Vagina (tissue), 2 donors: ENCODE measurements around the gene PGAM5. TPM values are rescaled to one million over a fixed set of nuclear protein-coding genes. Genes with fewer than 3 reads are reported as not detected.

Experiments
- DNase-seq, 2 donors: peaks; one replicate each; pipeline ENCODE4 v3.0.0-alpha.2; 2017; ENCODE audit errors: extremely low spot score in 2 of 2
- H3K27ac ChIP-seq: fragments of 200-600 bp; sonication (generic); one replicate; pipeline ENCODE4 v1.5.1; 2019
- H3K27me3 ChIP-seq: fragments of 200-600 bp; sonication (generic); one replicate; pipeline ENCODE4 v1.5.1; 2019
- H3K36me3 ChIP-seq, 2 donors: fragments of 200-600 bp; sonication (generic); one replicate each; pipeline ENCODE4 v1.5.1; 2017 to 2019
- H3K4me1 ChIP-seq: fragments of 200-600 bp; sonication (generic); one replicate; pipeline ENCODE4 v1.5.1; 2019
- H3K4me3 ChIP-seq, 2 donors: fragments of 200-600 bp; sonication (generic); 1 replicate in 1 of 2; 2 replicates in 1 of 2; pipeline ENCODE4 v1.5.1; 2016 to 2019
- H3K9me3 ChIP-seq: fragments of 200-600 bp; sonication (generic); one replicate; pipeline ENCODE4 v1.5.1; 2019
- POLR2A ChIP-seq, 2 donors: fragments of 450-650 bp; IDR thresholded peaks; one replicate each; pipeline ENCODE4 v1.6.1; 2017; ENCODE audit warnings: antibody characterized with exemption in 2 of 2, mild to moderate bottlenecking in 2 of 2, moderate library complexity in 2 of 2
- POLR2AphosphoS5 ChIP-seq, 2 donors: sonication (generic); formaldehyde crosslinking; IDR thresholded peaks; one replicate each; pipeline ENCODE4 v1.9.0; 2017; ENCODE audit warnings: antibody characterized with exemption in 2 of 2, mild to moderate bottlenecking in 2 of 2, low read depth in 1 of 2; ENCODE audit not compliant: insufficient read depth in 1 of 2
- intact Hi-C: fragments of 100-400 bp; cut with DNase I; formaldehyde crosslinking; loops from one replicate; pipeline ENCODE4 v1.15.1; 2023
- total RNA-seq: library from RNA; depleted of rRNA; stranded (reverse); fragments of >200 nt; gene quantifications from one replicate; pipeline ENCODE4 v1.2.3, GENCODE V29; 2016
- TF ChIP-seq, protein P1 (sequence below), 3 experiments: fragments of 450-650 bp in 2 of 3; fragments of 200-600 bp in 1 of 3; sonication (generic) in 1 of 3; IDR thresholded peaks; one replicate each; pipeline ENCODE4 v1.5.1; 2017 to 2019; ENCODE audit warnings: antibody characterized with exemption in 3 of 3, mild to moderate bottlenecking in 2 of 3, moderate library complexity in 2 of 3

PGAM5 gene
- total RNA-seq, 1 donor from 2014 or later, result 27.0 TPM

DNA sequence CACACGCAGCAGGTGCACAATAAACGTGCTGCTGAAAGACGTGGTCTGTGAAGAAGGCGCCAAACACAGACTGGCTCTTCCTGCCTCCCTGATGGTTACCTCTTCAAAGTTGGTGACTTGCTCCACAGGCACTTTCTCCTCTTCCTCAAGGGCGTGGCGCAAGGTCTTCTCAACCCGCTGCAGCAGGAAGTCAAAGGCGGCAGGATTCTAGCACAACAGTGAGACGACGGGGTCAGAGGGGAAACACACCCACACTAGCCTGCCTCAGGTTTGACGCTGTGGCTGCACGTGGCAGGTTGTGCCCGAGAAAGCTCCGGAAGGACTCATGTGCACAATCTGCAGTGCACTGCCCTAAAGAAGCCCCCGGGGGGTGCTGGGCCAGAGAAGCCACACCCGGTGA is 38.5 kb upstream of the PGAM5 start:
- no peak for DNase-seq
- Histone ChIP-seq H3K36me3 (peaks cover 5 to 68% of the 10 kb centered on the region in 2 donors), H3K27ac (no peak overlapping the region), H3K4me1 (no peaks in the 10 kb centered on the region), H3K4me3 (no peak overlapping the region), H3K9me3 (no peaks in the 10 kb centered on the region), H3K27me3 (no peaks in the 10 kb centered on the region)
- TF ChIP-seq POLR2A (IDR thresholded peaks at IDR 0.05) (no peak), POLR2AphosphoS5 (IDR thresholded peaks at IDR 0.05; ENCODE audit: insufficient read depth in 1 of 2, low read depth in 1 of 2) (no peak)
- TF ChIP-seq, protein P1, sequence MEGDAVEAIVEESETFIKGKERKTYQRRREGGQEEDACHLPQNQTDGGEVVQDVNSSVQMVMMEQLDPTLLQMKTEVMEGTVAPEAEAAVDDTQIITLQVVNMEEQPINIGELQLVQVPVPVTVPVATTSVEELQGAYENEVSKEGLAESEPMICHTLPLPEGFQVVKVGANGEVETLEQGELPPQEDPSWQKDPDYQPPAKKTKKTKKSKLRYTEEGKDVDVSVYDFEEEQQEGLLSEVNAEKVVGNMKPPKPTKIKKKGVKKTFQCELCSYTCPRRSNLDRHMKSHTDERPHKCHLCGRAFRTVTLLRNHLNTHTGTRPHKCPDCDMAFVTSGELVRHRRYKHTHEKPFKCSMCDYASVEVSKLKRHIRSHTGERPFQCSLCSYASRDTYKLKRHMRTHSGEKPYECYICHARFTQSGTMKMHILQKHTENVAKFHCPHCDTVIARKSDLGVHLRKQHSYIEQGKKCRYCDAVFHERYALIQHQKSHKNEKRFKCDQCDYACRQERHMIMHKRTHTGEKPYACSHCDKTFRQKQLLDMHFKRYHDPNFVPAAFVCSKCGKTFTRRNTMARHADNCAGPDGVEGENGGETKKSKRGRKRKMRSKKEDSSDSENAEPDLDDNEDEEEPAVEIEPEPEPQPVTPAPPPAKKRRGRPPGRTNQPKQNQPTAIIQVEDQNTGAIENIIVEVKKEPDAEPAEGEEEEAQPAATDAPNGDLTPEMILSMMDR (IDR thresholded peaks at IDR 0.05), result no peak
- intact Hi-C loops, result no loop called here

DNA sequence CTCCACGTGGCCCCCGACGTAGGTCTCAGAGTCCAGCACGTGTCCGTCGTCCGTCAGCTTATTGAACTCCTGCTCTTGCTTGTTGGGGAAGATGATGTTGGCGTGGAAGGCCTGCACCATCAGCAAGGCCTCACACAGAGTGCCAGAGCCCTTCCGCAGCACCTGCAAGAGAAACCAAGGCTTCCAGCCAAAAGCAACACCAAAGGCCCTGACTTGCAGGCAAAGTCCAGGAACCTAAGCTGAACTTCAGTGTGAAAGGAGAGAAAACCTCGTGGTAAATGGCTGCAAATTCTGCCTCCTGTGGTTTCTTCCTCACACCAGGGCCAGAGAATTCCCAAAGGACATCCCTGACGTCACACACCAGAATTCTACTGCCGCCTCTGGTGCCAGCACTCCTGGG is 38.0 kb upstream of the PGAM5 start:
- Histone ChIP-seq H3K9me3 (no peaks in the 10 kb centered on the region), H3K27ac (no peak overlapping the region), H3K4me1 (no peaks in the 10 kb centered on the region), H3K27me3 (no peaks in the 10 kb centered on the region), H3K4me3 (no peak overlapping the region), H3K36me3 (peaks cover under 1 to 68% of the 10 kb centered on the region in 2 donors)
- no peak for DNase-seq
- no peak for TF ChIP-seq POLR2AphosphoS5 (IDR thresholded peaks at IDR 0.05; ENCODE audit: insufficient read depth in 1 of 2, low read depth in 1 of 2)
- intact Hi-C loops, result no loop called here

DNA sequence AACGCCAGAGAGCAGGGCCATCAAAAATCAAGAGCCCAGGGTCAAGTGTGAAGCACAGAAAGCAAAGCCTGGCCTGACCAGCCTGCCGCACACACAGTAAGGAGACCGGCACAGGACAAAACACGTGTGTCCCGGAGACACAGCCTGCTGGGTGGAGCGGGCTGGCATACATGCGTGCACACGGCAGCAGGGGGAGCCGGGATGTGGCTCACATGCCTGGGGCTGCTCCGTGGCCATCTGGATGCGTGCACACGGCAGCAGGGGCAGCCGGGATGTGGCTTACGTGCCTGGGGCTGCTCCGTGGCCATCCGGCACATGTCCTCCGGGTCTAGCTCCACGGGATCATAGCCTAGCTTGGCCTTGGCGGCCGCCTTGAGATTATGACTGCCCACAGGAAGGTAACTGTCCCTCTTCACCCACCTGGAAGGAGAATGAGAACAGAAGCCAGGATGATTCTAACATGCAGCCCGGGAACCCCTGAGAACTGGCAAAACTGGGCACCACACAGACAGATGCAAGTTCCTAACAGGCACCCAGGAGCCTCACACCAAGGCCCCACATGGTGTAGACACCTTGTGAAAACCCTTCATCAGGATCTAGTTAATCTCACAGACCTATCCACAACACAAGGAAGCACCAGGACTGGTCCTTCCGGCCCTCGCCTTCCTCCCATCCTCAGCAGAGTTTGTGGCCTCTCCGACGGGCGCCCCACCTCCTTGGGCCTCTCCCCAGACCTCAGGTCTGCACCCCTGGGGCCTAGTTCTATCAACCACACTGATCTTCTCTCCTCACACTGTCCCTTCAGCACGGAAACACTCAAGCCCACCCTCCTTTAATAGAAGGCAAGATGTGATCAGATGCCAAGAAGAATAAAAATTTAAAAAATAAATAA is 37.1 kb upstream of the PGAM5 start:
- no peak for DNase-seq
- no peak overlapping the region for H3K27ac ChIP-seq
- no peak overlapping the region for H3K4me3 ChIP-seq
- peaks cover 0 to 69% of the 10 kb centered on the region in 2 donors for H3K36me3 ChIP-seq
- intact Hi-C loops, result no loop called here
- H3K9me3 ChIP-seq, result no peaks in the 10 kb centered on the region
- no peaks in the 10 kb centered on the region for H3K27me3 ChIP-seq
- no peaks in the 10 kb centered on the region for H3K4me1 ChIP-seq
- TF ChIP-seq POLR2AphosphoS5 (IDR thresholded peaks at IDR 0.05; ENCODE audit: insufficient read depth in 1 of 2, low read depth in 1 of 2) (no peak), POLR2A (IDR thresholded peaks at IDR 0.05) (no peak)
- TF ChIP-seq, protein P1 (IDR thresholded peaks at IDR 0.05), result no peak

DNA sequence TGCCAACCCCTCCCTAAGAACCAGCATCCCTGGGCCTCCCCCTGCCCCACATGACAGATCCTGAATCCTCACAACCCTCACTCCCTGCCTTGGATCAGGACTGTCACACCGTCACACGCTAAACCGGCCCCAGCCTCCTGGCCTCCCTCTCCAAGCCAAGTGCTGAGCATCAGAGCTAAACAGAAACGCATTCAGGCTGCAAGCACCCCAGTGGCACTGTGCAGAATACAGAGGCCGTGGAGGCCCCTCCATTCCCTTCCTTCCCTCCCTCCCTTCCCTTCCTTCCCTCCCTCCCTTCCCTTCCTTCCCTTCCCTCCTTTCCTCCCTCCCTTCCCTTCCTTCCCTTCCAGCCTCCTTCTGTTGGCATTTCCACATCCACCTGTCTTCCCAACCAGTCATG is 36.1 kb upstream of the PGAM5 start:
- no peak overlapping the region for H3K27ac ChIP-seq
- DNase-seq, result no peak
- intact Hi-C loops, result no loop called here
- TF ChIP-seq, protein P1 (IDR thresholded peaks at IDR 0.05), result no peak
- no peak for TF ChIP-seq POLR2AphosphoS5 (IDR thresholded peaks at IDR 0.05; ENCODE audit: insufficient read depth in 1 of 2, low read depth in 1 of 2)
- TF ChIP-seq POLR2A (IDR thresholded peaks at IDR 0.05), result no peak
- no peaks in the 10 kb centered on the region for H3K9me3 ChIP-seq
- H3K27me3 ChIP-seq, result no peaks in the 10 kb centered on the region
- H3K4me3 ChIP-seq, result no peak overlapping the region
- peaks cover 0 to 60% of the 10 kb centered on the region in 2 donors for H3K36me3 ChIP-seq
- no peaks in the 10 kb centered on the region for H3K4me1 ChIP-seq

DNA sequence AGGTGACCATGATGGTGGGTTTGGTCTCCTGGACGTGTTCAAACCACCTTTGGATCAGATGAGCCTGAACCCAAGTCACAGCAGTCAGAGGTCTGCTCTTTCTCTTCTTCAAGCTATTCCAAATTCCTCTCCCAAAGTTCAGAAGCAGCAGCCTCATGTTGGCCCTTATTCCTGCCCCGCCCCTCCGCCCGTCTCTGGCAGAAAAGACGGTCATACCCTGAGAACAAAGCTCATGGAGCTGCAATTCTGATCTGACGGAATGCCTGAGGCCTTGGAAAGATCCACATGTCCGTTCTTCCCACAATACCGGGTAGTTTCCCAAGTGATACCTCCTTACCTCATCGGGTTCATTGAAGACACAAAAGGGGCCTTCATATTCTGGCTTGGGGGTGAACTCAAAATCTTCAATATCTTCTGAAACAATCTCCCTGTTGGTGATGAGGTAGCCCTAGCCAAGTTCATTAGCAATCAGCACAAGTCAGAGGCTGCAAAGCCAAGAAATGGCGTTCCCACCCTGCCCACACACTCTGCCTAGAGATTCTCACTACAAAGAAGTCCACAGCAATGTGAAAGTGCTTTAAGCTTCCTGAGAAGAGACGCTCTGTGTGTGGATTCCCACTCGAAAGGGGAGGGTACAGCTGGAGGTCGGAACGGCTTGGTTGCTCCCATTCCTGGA is 34.7 kb upstream of the PGAM5 start:
- intact Hi-C loops, result no loop called here
- Histone ChIP-seq H3K4me3 (no peak overlapping the region), H3K4me1 (no peaks in the 10 kb centered on the region), H3K27ac (no peak overlapping the region), H3K9me3 (no peaks in the 10 kb centered on the region), H3K36me3 (peaks cover 0 to 59% of the 10 kb centered on the region in 2 donors), H3K27me3 (no peaks in the 10 kb centered on the region)
- TF ChIP-seq POLR2AphosphoS5 (IDR thresholded peaks at IDR 0.05; ENCODE audit: insufficient read depth in 1 of 2, low read depth in 1 of 2) (no peak), POLR2A (IDR thresholded peaks at IDR 0.05) (no peak)
- TF ChIP-seq, protein P1 (IDR thresholded peaks at IDR 0.05), result no peak
- no peak for DNase-seq
